Karpas-422 (cell line): ENCODE measurements around the gene TUBB6. TPM values are rescaled to one million over a fixed set of nuclear protein-coding genes. Genes with fewer than 3 reads are reported as not detected.

Experiments used
- DNase-seq: peaks from one replicate; pipeline ENCODE4 v3.0.0-alpha.2; 2015
- H2AFZ ChIP-seq: fragments of 200-600 bp; sonication (generic); 2 replicates; pipeline ENCODE4 v1.6.1; 2014; ENCODE audit warnings: antibody characterized with exemption, low read length, mixed read lengths
- H3K27ac ChIP-seq: fragments of 200-600 bp; sonication (generic); 2 replicates; pipeline ENCODE4 v1.5.1; 2014; ENCODE audit warnings: mild to moderate bottlenecking, low read length, moderate library complexity
- H3K27me3 ChIP-seq: fragments of 200-600 bp; sonication (generic); 2 replicates; pipeline ENCODE4 v1.6.1; 2014; ENCODE audit warnings: low read length, mixed read lengths
- H3K36me3 ChIP-seq: fragments of 200-600 bp; sonication (generic); 2 replicates; pipeline ENCODE4 v1.6.1; 2014; ENCODE audit warnings: low read length, mixed read lengths; ENCODE audit not compliant: insufficient read depth
- H3K4me1 ChIP-seq: fragments of 200-600 bp; sonication (generic); 2 replicates; pipeline ENCODE4 v1.6.1; 2014; ENCODE audit warnings: mild to moderate bottlenecking, low read length, mixed read lengths
- H3K4me2 ChIP-seq: fragments of 200-600 bp; sonication (generic); 2 replicates; pipeline ENCODE4 v1.6.1; 2014; ENCODE audit warnings: low read length, low read depth, mild to moderate bottlenecking; ENCODE audit not compliant: poor library complexity, severe bottlenecking
- H3K4me3 ChIP-seq: fragments of 200-600 bp; sonication (generic); 2 replicates; pipeline ENCODE4 v1.5.1; 2014; ENCODE audit warnings: mild to moderate bottlenecking, antibody characterized with exemption, low read length, mixed read lengths
- H3K79me2 ChIP-seq: fragments of 200-600 bp; sonication (generic); 2 replicates; pipeline ENCODE4 v1.6.1; 2014; ENCODE audit warnings: mild to moderate bottlenecking, low read length, mixed read lengths
- H3K9ac ChIP-seq: fragments of 200-600 bp; sonication (generic); 2 replicates; pipeline ENCODE4 v1.6.0; 2014; ENCODE audit warnings: low read length
- H3K9me2 ChIP-seq: fragments of 200-600 bp; sonication (generic), shearing (Covaris generic); replicated peaks from 2 replicates; pipeline ENCODE4 v1.6.0; 2014; ENCODE audit warnings: mild to moderate bottlenecking, low read length, moderate library complexity; ENCODE audit not compliant: insufficient read depth
- H3K9me3 ChIP-seq: fragments of 300-700, 200-600 bp; sonication (generic); 2 replicates; pipeline ENCODE4 v1.6.1; 2014; ENCODE audit warnings: low read length, mixed read lengths
- H4K20me1 ChIP-seq: fragments of 200-600 bp; sonication (generic); 2 replicates; pipeline ENCODE4 v1.6.1; 2014; ENCODE audit warnings: mild to moderate bottlenecking, antibody characterized with exemption, low read length, low read depth; ENCODE audit not compliant: insufficient read depth
- total RNA-seq: library from RNA; depleted of rRNA; stranded (reverse); fragments of >200 nt; shearing (Covaris generic); gene quantifications from 2 replicates; pipeline ENCODE4 v1.2.3, GENCODE V29; 2014; ENCODE audit warnings: low replicate concordance; rRNA removed

The TUBB6 gene
- 0.48 TPM in 1 of 2 replicates, not detected in the other for total RNA-seq

GRCh38 chr18:12307701-12308385 lies at the start of gene TUBB6:
Gene TUBB6, plus strand, starts transcription at chr18:12308241. Its CDS starts 52 bp downstream, at chr18:12308293.
- Histone ChIP-seq H3K4me3 (no peak within 1 kb of the TSS), H3K27me3 (no peaks in the 10 kb centered on the region), H3K9me3 (peaks cover 9% of the 10 kb centered on the region), H3K4me1 (no peaks in the 10 kb centered on the region), H3K9ac (no peak within 1 kb of the TSS), H3K9me2 (no peaks in the 10 kb centered on the region), H2AFZ (no peak within 1 kb of the TSS), H3K79me2 (no peaks in the 10 kb centered on the region), H3K27ac (no peak within 1 kb of the TSS), H3K4me2 (no peak within 1 kb of the TSS), H3K36me3 (no peaks in the 10 kb centered on the region), H4K20me1 (no peaks in the 10 kb centered on the region)
- DNase-seq, result no peak

DNA sequence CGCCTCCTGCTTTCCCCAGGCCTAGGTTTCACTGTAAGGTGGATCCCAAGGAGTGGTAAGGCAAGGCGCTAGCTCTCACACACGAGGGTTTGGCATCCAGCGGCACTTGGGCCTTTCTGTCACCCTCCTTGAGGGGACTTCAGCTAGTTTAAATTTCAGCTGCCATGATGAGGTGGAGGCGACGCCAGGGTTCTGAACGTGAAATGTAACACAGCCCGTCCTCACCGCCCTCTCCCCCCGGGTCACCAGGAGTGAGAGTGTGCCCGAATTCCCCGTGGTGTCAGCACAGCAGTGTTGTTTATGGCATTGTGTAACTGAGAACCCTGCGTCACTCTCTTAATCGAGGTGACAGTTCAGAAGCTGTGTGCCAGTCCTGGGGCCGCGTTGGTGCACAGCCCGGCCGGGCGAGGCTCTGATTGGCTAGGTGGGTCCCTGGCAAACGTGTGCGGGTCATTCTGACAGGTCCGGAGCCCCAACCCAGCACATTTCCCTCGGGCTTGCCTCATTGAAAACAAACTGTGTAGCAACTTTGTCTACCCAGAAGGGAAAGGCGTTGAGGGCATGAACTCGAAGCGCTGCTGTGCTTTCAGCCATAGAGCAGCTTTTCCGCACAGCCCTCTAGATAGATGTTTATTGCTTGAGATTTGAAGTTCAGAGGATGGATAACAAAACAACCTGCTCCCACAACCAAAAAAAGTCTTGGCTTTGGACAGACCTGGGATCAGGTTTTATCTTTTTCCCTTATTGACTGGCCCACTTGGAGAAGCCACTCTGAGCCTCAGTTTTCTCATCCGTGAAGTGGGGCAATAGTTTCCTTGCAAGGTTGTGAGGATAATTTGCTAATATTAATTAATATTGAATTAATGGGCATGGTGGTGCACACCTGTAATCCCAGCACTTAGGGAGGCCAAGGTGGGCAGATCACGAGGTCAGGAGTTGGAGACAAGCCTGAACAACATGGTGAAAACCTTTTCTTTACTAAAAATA lies 49.0 kb upstream of the TUBB6 start:
- H3K4me2 ChIP-seq, result no peak overlapping the region

GRCh38 chr18:12262748-12263147 lies 45.3 kb upstream of the TUBB6 start:
- Histone ChIP-seq H3K4me3 (no peak overlapping the region), H3K9me2 (no peaks in the 10 kb centered on the region), H3K79me2 (no peaks in the 10 kb centered on the region), H3K36me3 (no peaks in the 10 kb centered on the region), H3K4me2 (no peak overlapping the region), H3K9ac (no peak overlapping the region), H3K27ac (no peak overlapping the region), H4K20me1 (no peaks in the 10 kb centered on the region), H3K4me1 (no peaks in the 10 kb centered on the region), H3K27me3 (no peaks in the 10 kb centered on the region), H3K9me3 (no peaks in the 10 kb centered on the region), H2AFZ (no peak overlapping the region)
- DNase-seq, result no peak

More for the DNA sequence above, 49.0 kb upstream of the TUBB6 start:
- Histone ChIP-seq H2AFZ (no peak overlapping the region), H3K79me2 (no peaks in the 10 kb centered on the region), H3K4me1 (no peaks in the 10 kb centered on the region), H3K27me3 (no peaks in the 10 kb centered on the region), H3K9ac (no peak overlapping the region), H3K4me3 (no peak overlapping the region), H3K36me3 (no peaks in the 10 kb centered on the region), H3K9me3 (no peaks in the 10 kb centered on the region), H3K27ac (no peak overlapping the region), H4K20me1 (no peaks in the 10 kb centered on the region), H3K9me2 (no peaks in the 10 kb centered on the region)
- no peak for DNase-seq

GRCh38 chr18:12264864-12265263 lies 43.2 kb upstream of the TUBB6 start:
- H3K9me3 ChIP-seq, result no peaks in the 10 kb centered on the region
- H3K9ac ChIP-seq, result no peak overlapping the region
- no peaks in the 10 kb centered on the region for H3K9me2 ChIP-seq
- no peaks in the 10 kb centered on the region for H3K79me2 ChIP-seq
- H3K4me2 ChIP-seq, result no peak overlapping the region
- no peaks in the 10 kb centered on the region for H3K4me1 ChIP-seq
- no peak overlapping the region for H3K4me3 ChIP-seq
- H2AFZ ChIP-seq, result no peak overlapping the region
- no peaks in the 10 kb centered on the region for H4K20me1 ChIP-seq
- H3K27ac ChIP-seq, result no peak overlapping the region
- no peak for DNase-seq
- H3K27me3 ChIP-seq, result no peaks in the 10 kb centered on the region
- no peaks in the 10 kb centered on the region for H3K36me3 ChIP-seq

GRCh38 chr18:12271376-12272235 lies 36.4 kb upstream of the TUBB6 start:
- H3K9ac ChIP-seq, result no peak overlapping the region
- DNase-seq, result peak; percentile 74

GRCh38 chr18:12274793-12275192 lies 33.2 kb upstream of the TUBB6 start:
- Histone ChIP-seq H3K36me3 (no peaks in the 10 kb centered on the region), H3K27me3 (no peaks in the 10 kb centered on the region)

More at GRCh38 chr18:12271376-12272235, 36.4 kb upstream of the TUBB6 start:
- H3K9me2 ChIP-seq, result no peaks in the 10 kb centered on the region
- peak overlapping the region; percentile 44 for H3K4me2 ChIP-seq
- no peaks in the 10 kb centered on the region for H3K79me2 ChIP-seq
- no peaks in the 10 kb centered on the region for H4K20me1 ChIP-seq
- H3K4me3 ChIP-seq, result no peak overlapping the region
- no peaks in the 10 kb centered on the region for H3K36me3 ChIP-seq
- 0 out of 2 replicates have a peak overlapping the region, but pooled peaks have one; percentile 54 for H2AFZ ChIP-seq
- H3K9me3 ChIP-seq, result no peaks in the 10 kb centered on the region
- no peaks in the 10 kb centered on the region for H3K4me1 ChIP-seq
- no peaks in the 10 kb centered on the region for H3K27me3 ChIP-seq
- H3K27ac ChIP-seq, result no peak overlapping the region

DNA sequence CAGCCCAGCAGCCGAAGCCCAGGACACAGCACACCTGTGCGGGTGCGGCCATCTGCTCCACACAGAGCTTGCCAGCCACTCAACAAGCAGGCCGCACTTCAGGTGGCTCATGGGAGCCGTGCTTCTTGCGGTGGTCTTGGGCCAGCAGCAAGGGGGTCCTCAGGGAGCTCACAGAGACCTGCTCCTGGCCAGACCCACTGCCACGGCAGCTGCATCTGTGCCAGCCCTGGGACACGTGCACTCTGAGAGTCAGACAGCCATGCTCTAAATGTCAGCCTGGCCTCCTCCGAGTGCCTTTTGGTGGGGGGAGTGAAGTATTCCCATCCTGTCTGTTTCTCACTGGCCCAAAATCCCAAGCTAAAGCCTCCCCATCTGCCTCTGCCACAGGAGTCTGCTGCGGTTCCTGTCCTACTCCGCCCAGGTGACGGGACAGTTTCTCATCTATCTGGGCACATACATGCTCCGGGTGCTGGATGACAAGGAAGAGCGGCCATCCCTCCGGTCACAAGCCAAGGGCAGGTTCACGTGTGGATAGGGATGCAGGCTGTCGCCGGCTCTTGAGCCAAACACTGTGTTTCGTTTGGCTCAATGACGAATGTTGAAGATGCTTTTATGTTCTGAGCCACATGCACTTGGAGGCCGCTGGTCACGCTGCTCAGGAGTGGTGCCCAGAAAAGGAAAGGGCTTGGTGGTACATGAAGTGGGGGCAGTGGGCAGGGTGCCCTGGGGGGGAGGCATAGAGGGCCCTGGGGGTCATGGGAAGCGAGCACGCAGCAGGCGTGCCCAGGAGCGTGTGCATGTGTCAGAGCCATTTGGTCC lies 31.1 kb upstream of the TUBB6 start:
- Histone ChIP-seq H3K4me1 (no peaks in the 10 kb centered on the region), H3K4me2 (no peak overlapping the region), H3K9me3 (no peaks in the 10 kb centered on the region), H3K27me3 (no peaks in the 10 kb centered on the region), H3K79me2 (no peaks in the 10 kb centered on the region), H3K9ac (no peak overlapping the region), H3K4me3 (no peak overlapping the region), H3K27ac (no peak overlapping the region), H2AFZ (no peak overlapping the region), H3K9me2 (no peaks in the 10 kb centered on the region), H4K20me1 (no peaks in the 10 kb centered on the region), H3K36me3 (no peaks in the 10 kb centered on the region)
- DNase-seq, result no peak

More at GRCh38 chr18:12274793-12275192, 33.2 kb upstream of the TUBB6 start:
- H3K4me2 ChIP-seq, result no peak overlapping the region
- no peaks in the 10 kb centered on the region for H3K9me3 ChIP-seq
- H3K9me2 ChIP-seq, result no peaks in the 10 kb centered on the region
- H3K9ac ChIP-seq, result no peak overlapping the region
- H3K4me3 ChIP-seq, result no peak overlapping the region
- no peak overlapping the region for H3K27ac ChIP-seq
- DNase-seq, result no peak
- H3K79me2 ChIP-seq, result no peaks in the 10 kb centered on the region
- H2AFZ ChIP-seq, result no peak overlapping the region
- no peaks in the 10 kb centered on the region for H4K20me1 ChIP-seq
- no peaks in the 10 kb centered on the region for H3K4me1 ChIP-seq
